Neural cell (in vitro differentiated cells): ENCODE data around the gene LPAR3. TPM values are rescaled to one million over a fixed set of nuclear protein-coding genes. Genes with fewer than 3 reads are reported as not detected.

Source experiments
- H2AFZ ChIP-seq: fragments of 200-600, 300-800 bp; sonication (generic), shearing (Covaris generic); 2 replicates; pipeline ENCODE4 v1.6.0; 2014; ENCODE audit warnings: low read depth, mild to moderate bottlenecking, antibody characterized with exemption, low read length, moderate library complexity
- H3F3A ChIP-seq: fragments of 200-600 bp; shearing (Covaris generic); 2 replicates; pipeline ENCODE4 v1.6.1; 2016; ENCODE audit warnings: mild to moderate bottlenecking, moderate library complexity, mixed read lengths, antibody characterized with exemption, low read length; ENCODE audit not compliant: insufficient read depth, poor library complexity, severe bottlenecking
- H3K27ac ChIP-seq: fragments of 200-600, 300-800 bp; sonication (generic), shearing (Covaris generic); 2 replicates; pipeline ENCODE4 v1.5.1; 2014; ENCODE audit warnings: mild to moderate bottlenecking, low read length, moderate library complexity
- H3K27me3 ChIP-seq: fragments of 300-800, 200-600 bp; sonication (generic), shearing (Covaris generic); 2 replicates; pipeline ENCODE4 v1.6.0; 2014; ENCODE audit warnings: mild to moderate bottlenecking, low read depth, low read length, moderate library complexity; ENCODE audit not compliant: insufficient read depth
- H3K36me3 ChIP-seq: fragments of 300-800, 200-600 bp; sonication (generic), shearing (Covaris generic); 2 replicates; pipeline ENCODE4 v1.5.1; 2014; ENCODE audit warnings: mild to moderate bottlenecking, antibody characterized with exemption, low read length, moderate library complexity; ENCODE audit not compliant: insufficient read depth
- H3K4me2 ChIP-seq: fragments of 300-800, 200-600 bp; sonication (generic), shearing (Covaris generic); 2 replicates; pipeline ENCODE4 v1.6.0; 2014; ENCODE audit warnings: mild to moderate bottlenecking, low read length
- H3K4me3 ChIP-seq: fragments of 300-800, 200-600 bp; sonication (generic), shearing (Covaris generic); 2 replicates; pipeline ENCODE4 v1.5.1; 2014; ENCODE audit warnings: mild to moderate bottlenecking, low read length, moderate library complexity
- H3K79me2 ChIP-seq: fragments of 200-600 bp; shearing (Covaris generic); replicated peaks from 2 replicates; pipeline ENCODE4 v1.6.0; 2014; ENCODE audit warnings: mild to moderate bottlenecking, low read length, moderate library complexity; ENCODE audit not compliant: insufficient read depth
- H3K9ac ChIP-seq: fragments of 300-800, 200-600 bp; sonication (generic), shearing (Covaris generic); 2 replicates; pipeline ENCODE4 v1.6.1; 2016; ENCODE audit warnings: mild to moderate bottlenecking, low read length, mixed read lengths
- H3K9me2 ChIP-seq: fragments of 200-600 bp; shearing (Covaris generic); 2 replicates; pipeline ENCODE4 v1.6.1; 2016; ENCODE audit warnings: mild to moderate bottlenecking, low read length, mixed read lengths; ENCODE audit not compliant: insufficient read depth
- H3K9me3 ChIP-seq: fragments of 200-600, 300-800 bp; sonication (generic), shearing (Covaris generic); 2 replicates; pipeline ENCODE4 v1.6.1; 2016; ENCODE audit warnings: mild to moderate bottlenecking, mixed run types, low read length, moderate library complexity, mixed read lengths
- H4K20me1 ChIP-seq: fragments of 200-600 bp; shearing (Covaris generic); 2 replicates; pipeline ENCODE4 v1.6.1; 2016; ENCODE audit warnings: mild to moderate bottlenecking, mixed run types; ENCODE audit not compliant: insufficient read depth
- CTCF ChIP-seq: fragments of 450-650 bp; IDR thresholded peaks from 2 replicates; pipeline ENCODE4 v1.5.1; 2014; ENCODE audit warnings: antibody characterized with exemption, mild to moderate bottlenecking, moderate library complexity; ENCODE audit not compliant: poor library complexity, severe bottlenecking
- EP300 ChIP-seq: fragments of 450-650 bp; conservative IDR thresholded peaks from 2 replicates; pipeline ENCODE4 v1.6.1; 2014; ENCODE audit warnings: antibody characterized with exemption, mild to moderate bottlenecking, moderate library complexity; ENCODE audit not compliant: poor library complexity, severe bottlenecking
- EZH2 ChIP-seq: fragments of 200-600, 300-800 bp; shearing (Covaris generic), sonication (generic); IDR thresholded peaks from 2 replicates; pipeline ENCODE4 v1.6.1; 2014; ENCODE audit warnings: antibody characterized with exemption, low read length, borderline replicate concordance, mild to moderate bottlenecking; ENCODE audit not compliant: insufficient read depth, poor library complexity, severe bottlenecking
- MXI1 ChIP-seq: fragments of 450-650 bp; conservative IDR thresholded peaks from 2 replicates; pipeline ENCODE4 v1.6.1; 2014; ENCODE audit warnings: antibody characterized with exemption, mild to moderate bottlenecking; ENCODE audit not compliant: poor library complexity, severe bottlenecking
- POLR2AphosphoS5 ChIP-seq: IDR thresholded peaks from 2 replicates; pipeline ENCODE4 v1.6.1; 2012
- RAD21 ChIP-seq: fragments of 450-650 bp; conservative IDR thresholded peaks from 2 replicates; pipeline ENCODE4 v1.6.1; 2014; ENCODE audit warnings: antibody characterized with exemption, mild to moderate bottlenecking, moderate library complexity
- REST ChIP-seq: IDR thresholded peaks from 2 replicates; pipeline ENCODE4 v1.6.1; 2012; ENCODE audit warnings: borderline replicate concordance
- SMC3 ChIP-seq: fragments of 450-650 bp; conservative IDR thresholded peaks from 2 replicates; pipeline ENCODE4 v1.6.1; 2014; ENCODE audit warnings: antibody characterized with exemption, mild to moderate bottlenecking, moderate library complexity; ENCODE audit not compliant: poor library complexity
- TAF1 ChIP-seq: IDR thresholded peaks from 2 replicates; pipeline ENCODE4 v1.6.1; 2012; ENCODE audit warnings: low read depth
- polyA plus RNA-seq: library from polyadenylated mRNA; depleted of rRNA; stranded (reverse); fragments of >200 nt; gene quantifications from 2 replicates; pipeline ENCODE4 v1.2.3, GENCODE V29; 2014

LPAR3 gene
- polyA plus RNA-seq, 1 donor from 2014 or later, result not detected

- Histone ChIP-seq H3K4me2 (no peak overlapping the region), H3K9ac (no peak overlapping the region), H4K20me1 (no peaks in the 10 kb centered on the region), H3K9me2 (no peaks in the 10 kb centered on the region), H3K27me3 (no peaks in the 10 kb centered on the region), H3F3A (no peaks in the 10 kb centered on the region), H3K4me3 (no peak overlapping the region), H3K79me2 (no peaks in the 10 kb centered on the region), H2AFZ (no peak overlapping the region), H3K27ac (no peak overlapping the region), H3K9me3 (no peaks in the 10 kb centered on the region), H3K36me3 (no peaks in the 10 kb centered on the region)
- TF ChIP-seq POLR2AphosphoS5, result no peak
- TF ChIP-seq MXI1, result no peak
- no peak for TF ChIP-seq EZH2
- TF ChIP-seq SMC3, result no peak
- TF ChIP-seq EP300, result no peak
- no peak for TF ChIP-seq TAF1
- TF ChIP-seq CTCF, result no peak
- no peak for TF ChIP-seq RAD21
- no peak for TF ChIP-seq REST
These were observed 8.2 kb downstream of the LPAR3 start for GRCh38 chr1:84884671-84885389.

GRCh38 chr1:84883286-84883685 lies 9.7 kb downstream of the LPAR3 start:
- no peaks in the 10 kb centered on the region for H3K36me3 ChIP-seq
- H4K20me1 ChIP-seq, result no peaks in the 10 kb centered on the region
- no peaks in the 10 kb centered on the region for H3K9me2 ChIP-seq
- H3K9ac ChIP-seq, result no peak overlapping the region
- H3K79me2 ChIP-seq, result no peaks in the 10 kb centered on the region
- H3K27ac ChIP-seq, result no peak overlapping the region
- no peaks in the 10 kb centered on the region for H3K9me3 ChIP-seq
- no peaks in the 10 kb centered on the region for H3K27me3 ChIP-seq
- H3F3A ChIP-seq, result no peaks in the 10 kb centered on the region
- TF ChIP-seq REST (no peak), CTCF (no peak), RAD21 (no peak), EP300 (no peak), TAF1 (no peak), MXI1 (no peak), SMC3 (no peak), EZH2 (no peak), POLR2AphosphoS5 (no peak)
- no peak overlapping the region for H2AFZ ChIP-seq
- H3K4me3 ChIP-seq, result no peak overlapping the region
- no peak overlapping the region for H3K4me2 ChIP-seq
